HG03045 (cell line): ENCODE data around the gene FRG2C.
"Not testable (repeated sequence)": the region's sequence is repeated elsewhere in the genome, so short reads cannot be mapped to it uniquely, and the experiment has no call there.

Experiments
- ATAC-seq: cut with Tn5 transposase; IDR thresholded peaks from one replicate; pipeline ENCODE4 v1.9.1; 2021; ENCODE audit warnings: mild to moderate bottlenecking, moderate library complexity; ENCODE audit not compliant: unreplicated experiment

The FRG2C gene

GRCh38 chr3:75668759-75669347 lies 4.7 kb downstream of the FRG2C start:
- peak; percentile 71 for ATAC-seq

DNA sequence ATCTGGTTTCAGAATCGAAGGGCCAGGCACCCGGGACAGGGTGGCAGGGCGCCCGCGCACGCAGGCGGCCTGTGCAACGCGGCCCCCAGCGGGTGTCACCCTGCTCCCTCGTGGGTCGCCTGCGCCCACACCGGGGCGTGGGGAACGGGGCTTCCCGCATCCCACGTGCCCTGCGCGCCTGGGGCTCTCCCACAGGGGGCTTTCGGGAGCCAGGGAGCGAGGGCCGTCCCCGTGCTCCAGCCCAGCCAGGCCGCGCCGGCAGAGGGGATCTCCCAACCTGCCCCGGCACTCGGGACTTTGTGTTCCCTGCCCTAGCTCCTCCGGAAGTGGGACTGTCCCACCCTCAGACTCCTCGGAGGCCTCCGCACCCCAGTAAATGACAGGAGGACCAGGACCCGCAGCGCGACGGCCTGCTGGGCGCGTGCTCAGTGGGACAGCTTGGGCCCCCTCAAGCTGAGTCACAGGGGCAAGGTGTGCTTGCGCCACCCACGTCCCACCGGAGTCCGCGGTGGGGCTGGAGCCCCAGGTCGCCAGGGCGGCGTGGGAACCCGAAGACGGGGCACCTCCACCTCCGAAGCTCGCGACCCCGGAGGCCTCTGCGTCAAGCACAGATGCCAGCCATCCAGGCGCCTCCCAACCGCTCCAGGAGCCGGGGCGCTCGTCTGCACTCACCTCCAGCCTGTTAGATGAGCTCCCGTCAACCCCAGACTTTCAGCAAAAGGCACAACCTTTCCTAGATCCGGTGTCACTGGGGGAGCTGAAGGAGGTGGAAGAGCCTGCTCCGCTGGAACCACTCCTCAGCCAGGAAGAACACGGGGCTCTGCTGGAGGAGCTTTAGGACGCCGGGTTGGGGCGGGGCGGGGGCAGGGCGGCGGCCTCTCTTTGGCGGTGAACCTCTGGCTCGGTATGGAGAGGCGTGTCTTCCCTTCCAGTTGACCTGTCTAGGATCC lies 5.5 kb downstream of the FRG2C start:
- ATAC-seq, result peak; percentile 53

DNA sequence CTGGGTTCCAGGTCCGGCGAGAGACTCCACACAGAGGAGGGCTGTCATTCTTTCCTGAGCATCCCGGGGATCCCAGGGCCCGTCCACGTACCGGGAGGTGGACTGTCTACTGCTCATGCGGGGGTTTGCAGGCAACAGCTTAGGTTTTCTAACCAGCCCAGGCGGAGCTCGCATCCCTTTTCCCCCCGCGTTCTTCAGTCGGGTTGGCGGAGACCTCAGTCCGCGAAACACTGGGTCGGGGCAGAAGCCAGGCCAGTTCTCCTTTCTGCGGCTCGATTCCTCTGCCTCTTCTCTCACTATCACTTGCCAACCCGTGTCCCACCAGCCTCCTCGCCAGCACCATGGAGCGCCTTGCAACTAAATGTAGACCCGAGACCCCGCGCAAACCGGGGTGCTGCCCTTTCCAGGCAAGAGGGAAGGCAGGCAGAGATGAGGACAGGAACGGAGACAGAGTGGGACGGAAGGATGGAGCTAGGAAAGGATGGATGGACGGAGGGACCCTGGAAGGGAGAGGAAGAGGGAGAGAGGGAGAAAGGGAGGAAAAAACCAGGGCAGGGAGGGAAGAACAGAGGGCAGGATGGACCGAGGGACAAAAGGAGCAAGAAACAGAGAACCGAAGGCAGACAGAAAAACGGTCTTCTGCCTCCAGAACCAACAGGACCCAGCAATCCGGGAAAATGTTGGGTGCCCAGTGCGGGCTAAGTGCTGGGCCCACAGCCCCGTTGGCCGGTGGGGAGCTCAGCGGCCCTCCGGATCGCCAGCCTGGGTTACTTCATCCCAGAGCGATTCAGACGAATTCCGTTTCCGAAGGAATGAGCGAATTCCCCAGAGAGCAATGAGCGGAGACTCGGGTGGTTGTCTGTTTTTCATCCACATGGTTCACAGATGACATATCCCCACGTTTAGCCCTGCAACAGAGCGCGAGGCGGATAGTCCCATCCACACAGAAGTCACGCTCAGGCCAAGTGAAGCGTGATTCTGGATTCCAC lies 6.5 kb downstream of the FRG2C start:
- ATAC-seq, result not testable (repeated sequence)

DNA sequence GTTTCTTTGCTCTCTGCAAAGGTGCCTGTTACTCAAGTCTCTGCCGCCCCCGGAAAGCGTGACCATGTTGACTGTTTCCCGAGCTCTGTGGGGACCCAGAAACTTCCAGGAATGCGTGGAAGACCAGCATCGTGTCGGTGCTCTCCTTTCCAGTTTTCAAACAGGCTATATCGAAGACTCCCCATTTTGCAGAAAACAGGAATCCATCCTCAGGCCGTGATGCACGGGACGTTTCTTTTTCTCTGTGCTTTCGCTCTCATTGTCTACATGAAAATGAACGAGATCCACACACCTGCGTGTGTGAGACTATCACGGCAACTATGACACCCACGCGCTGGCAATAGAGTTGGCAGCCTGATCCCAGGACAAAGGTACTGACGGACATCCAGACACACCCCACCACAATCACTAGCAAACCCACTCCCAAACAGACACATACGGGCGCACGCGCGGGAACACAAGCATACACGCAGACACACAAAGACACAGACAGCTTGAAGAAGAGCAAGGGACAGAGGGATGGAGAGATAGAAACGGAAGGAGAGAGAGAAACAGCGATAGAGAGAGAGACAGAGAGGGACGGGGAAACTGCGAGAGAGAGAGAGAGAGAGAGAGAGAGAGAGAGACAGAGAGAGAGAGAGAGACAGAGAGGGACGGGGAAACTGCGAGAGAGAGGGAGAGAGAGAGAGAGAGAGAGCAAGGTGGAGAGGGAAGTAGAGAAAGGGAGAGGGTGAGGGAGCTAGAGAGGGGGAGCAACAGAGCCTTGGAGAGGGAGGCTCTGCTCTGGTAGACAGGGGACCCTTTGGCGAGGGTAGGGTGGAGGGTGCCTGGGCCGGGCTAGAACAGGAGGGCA lies 7.4 kb downstream of the FRG2C start:
- ATAC-seq, result not testable (repeated sequence)

DNA sequence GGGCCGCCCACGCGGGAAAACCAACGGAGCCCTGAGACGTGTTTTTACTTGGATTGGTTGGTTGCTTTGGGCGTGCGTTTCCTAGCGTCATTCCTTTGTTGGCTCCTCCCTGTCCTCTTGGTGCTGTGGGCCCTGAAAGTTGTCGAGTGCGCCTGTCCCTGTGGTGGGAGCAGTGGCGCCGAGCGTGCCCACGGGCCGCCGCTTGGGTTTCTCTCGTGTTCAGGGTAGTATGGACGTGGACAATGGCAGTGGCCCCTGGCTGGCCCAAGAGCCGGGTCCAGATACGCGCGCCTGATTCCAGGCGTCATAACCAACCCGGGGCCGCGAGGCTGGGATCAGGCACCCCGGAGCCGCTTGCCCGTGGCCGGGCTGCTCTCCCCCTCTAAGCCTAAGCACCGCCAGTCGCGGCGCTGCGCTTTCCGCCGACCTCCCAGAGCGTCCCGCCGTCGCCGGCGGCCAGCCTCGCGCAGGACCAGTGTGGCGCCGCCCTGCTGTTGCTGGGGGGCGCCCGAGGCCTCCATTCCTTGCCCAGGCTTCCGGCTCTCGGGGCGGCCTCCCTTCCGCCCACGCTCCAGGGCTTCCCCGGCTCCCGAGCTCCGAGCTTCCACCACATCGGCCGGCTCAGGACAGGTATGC lies 8.1 kb downstream of the FRG2C start:
- not testable (repeated sequence) for ATAC-seq

GRCh38 chr3:75683965-75684364 lies 19.8 kb downstream of the FRG2C start:
- ATAC-seq, result not testable (repeated sequence)

GRCh38 chr3:75687323-75687722 lies 23.2 kb downstream of the FRG2C start:
- no peak for ATAC-seq

DNA sequence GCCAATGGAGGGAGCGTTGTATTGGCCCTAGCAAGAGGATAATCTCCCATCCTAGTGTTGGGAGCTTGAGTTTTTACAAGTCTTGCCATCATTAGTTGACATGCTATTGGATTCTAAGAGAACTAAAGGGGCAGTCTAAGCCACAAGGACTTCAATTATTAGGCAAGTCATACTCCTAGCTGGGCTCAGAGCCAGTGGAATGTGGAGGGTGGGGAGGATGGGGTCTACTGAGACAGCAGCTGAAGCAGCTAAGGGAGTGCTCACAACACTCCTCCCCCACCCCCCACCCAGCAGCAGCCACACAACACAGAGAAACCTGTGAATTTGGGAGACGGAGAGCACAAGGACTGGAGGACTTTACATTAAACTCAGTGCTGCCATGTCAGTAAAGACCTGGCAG lies 27.9 kb downstream of the FRG2C start:
- ATAC-seq, result no peak
